Chondrocyte (in vitro differentiated cells): Measurements from ENCODE around the gene GNAQ. TPM values are rescaled to one million over a fixed set of nuclear protein-coding genes. Genes with fewer than 3 reads are reported as not detected.
A peak's percentile ranks its signal among the peaks of the same experiment; 100 is the strongest.

Experiments
- DNase-seq: peaks from one replicate; pipeline ENCODE4 v3.0.0; 2021; ENCODE audit warnings: mixed read lengths, low spot score
- H3K27ac Mint-ChIP-seq: one replicate; pipeline ENCODE4 v1.8.0; 2021; ENCODE audit warnings: mild to moderate bottlenecking, moderate library complexity, mixed read lengths; ENCODE audit not compliant: unreplicated experiment
- H3K27me3 Mint-ChIP-seq: 2 replicates; pipeline ENCODE4 v1.8.0; 2021; ENCODE audit warnings: low read depth, mixed read lengths
- H3K36me3 Mint-ChIP-seq: 2 replicates; pipeline ENCODE4 v1.8.0; 2021; ENCODE audit warnings: low read depth, mixed read lengths
- H3K4me1 Mint-ChIP-seq: 2 replicates; pipeline ENCODE4 v1.8.0; 2021; ENCODE audit warnings: low read depth, mild to moderate bottlenecking, mixed read lengths
- H3K4me3 Mint-ChIP-seq: one replicate; pipeline ENCODE4 v1.8.0; 2021; ENCODE audit warnings: mild to moderate bottlenecking, moderate library complexity, mixed read lengths; ENCODE audit not compliant: unreplicated experiment
- H3K9me3 Mint-ChIP-seq: 2 replicates; pipeline ENCODE4 v1.8.0; 2021; ENCODE audit warnings: low read depth, mixed read lengths
- total RNA-seq: library from RNA; stranded (reverse); gene quantifications from 3 replicates; pipeline ENCODE4 v1.2.1, GENCODE V29; 2021
- TF ChIP-seq, protein P1 (sequence below): fragments of 200-600 bp; sonication (generic); IDR thresholded peaks from 2 replicates; pipeline ENCODE4 v1.5.0; 2021; ENCODE audit warnings: antibody characterized with exemption, mild to moderate bottlenecking, moderate library complexity

The GNAQ gene
- total RNA-seq, 1 donor from 2014 or later = 87.0 TPM

DNA sequence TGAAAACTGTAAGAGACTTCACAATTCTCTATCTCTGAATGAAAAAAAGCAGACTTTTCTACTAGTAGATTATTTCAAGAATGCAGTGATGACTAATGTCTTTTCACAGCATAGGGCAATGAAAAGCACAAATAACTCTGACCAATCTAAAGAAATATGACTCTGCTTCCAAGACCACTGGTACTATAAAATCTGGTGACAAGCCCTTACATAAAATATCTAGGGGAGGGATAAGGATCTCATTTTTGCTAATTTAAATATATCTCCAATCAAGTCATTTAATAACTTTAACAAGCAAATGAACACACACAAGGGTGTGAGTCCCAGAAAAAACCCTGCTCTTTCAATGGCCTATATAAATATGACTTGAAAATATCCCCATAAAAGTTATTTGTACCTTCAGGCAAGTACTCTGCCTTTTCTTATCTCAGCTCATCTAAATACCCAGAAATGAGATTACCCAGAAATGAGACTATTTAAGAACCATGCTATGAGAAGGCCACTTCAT lies 105.2 kb downstream of the GNAQ start:
- TF ChIP-seq, protein P1, sequence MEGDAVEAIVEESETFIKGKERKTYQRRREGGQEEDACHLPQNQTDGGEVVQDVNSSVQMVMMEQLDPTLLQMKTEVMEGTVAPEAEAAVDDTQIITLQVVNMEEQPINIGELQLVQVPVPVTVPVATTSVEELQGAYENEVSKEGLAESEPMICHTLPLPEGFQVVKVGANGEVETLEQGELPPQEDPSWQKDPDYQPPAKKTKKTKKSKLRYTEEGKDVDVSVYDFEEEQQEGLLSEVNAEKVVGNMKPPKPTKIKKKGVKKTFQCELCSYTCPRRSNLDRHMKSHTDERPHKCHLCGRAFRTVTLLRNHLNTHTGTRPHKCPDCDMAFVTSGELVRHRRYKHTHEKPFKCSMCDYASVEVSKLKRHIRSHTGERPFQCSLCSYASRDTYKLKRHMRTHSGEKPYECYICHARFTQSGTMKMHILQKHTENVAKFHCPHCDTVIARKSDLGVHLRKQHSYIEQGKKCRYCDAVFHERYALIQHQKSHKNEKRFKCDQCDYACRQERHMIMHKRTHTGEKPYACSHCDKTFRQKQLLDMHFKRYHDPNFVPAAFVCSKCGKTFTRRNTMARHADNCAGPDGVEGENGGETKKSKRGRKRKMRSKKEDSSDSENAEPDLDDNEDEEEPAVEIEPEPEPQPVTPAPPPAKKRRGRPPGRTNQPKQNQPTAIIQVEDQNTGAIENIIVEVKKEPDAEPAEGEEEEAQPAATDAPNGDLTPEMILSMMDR = no peak
- Mint-ChIP-seq H3K27ac (peak overlapping the region; percentile 78), H3K9me3 (no peaks in the 10 kb centered on the region), H3K36me3 (peaks cover 1% of the 10 kb centered on the region), H3K4me3 (no peak overlapping the region), H3K27me3 (no peaks in the 10 kb centered on the region), H3K4me1 (peaks cover 52% of the 10 kb centered on the region)
- no peak for DNase-seq

DNA sequence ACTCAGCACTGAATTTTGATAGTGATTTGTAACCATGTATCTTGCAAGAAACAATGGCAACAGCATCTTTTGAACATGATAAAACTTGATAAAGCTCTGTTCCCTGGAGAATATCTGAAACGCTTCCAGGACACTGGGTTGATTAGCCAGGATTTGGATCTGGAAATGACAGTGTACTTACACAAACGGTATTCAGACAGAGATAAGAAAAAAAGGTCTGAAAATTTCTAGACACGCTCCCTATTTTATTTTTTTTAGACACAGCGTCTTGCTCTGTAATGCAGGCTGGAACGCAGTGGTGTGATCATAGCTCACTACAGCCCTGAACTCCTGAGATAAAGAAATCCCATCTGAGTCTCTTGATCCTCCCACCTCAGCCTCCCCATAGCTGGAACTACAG lies 109.0 kb downstream of the GNAQ start:
- no peak overlapping the region for H3K4me3 Mint-ChIP-seq
- H3K4me1 Mint-ChIP-seq = peaks cover 38% of the 10 kb centered on the region
- no peaks in the 10 kb centered on the region for H3K9me3 Mint-ChIP-seq
- no peaks in the 10 kb centered on the region for H3K27me3 Mint-ChIP-seq
- DNase-seq = no peak
- no peak overlapping the region for H3K27ac Mint-ChIP-seq
- TF ChIP-seq, protein P1 = no peak
- H3K36me3 Mint-ChIP-seq = peaks cover 14% of the 10 kb centered on the region

DNA sequence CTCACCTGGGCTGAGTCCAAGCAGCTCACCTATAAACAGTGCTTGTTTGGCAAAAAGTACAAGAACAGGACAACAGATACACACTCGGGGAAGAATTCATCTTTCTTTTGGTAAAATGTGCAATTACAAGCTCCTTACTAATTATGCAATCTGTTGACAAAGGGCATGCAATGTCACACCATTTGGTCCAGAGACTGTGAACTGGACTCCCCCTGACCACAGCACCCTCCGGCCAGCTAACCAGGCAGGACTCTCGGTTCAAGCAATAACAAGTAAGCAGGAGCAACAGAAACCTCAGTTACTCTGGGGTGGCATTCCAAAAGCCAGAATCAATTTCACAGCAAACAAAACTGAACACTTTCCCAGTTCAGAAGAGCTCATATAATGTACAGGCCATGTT lies 113.8 kb downstream of the GNAQ start:
- H3K27ac Mint-ChIP-seq = no peak overlapping the region
- no peak for DNase-seq
- H3K9me3 Mint-ChIP-seq = no peaks in the 10 kb centered on the region
- no peaks in the 10 kb centered on the region for H3K27me3 Mint-ChIP-seq
- TF ChIP-seq, protein P1 = no peak
- H3K4me1 Mint-ChIP-seq = peaks cover 39% of the 10 kb centered on the region
- peaks cover 14% of the 10 kb centered on the region for H3K36me3 Mint-ChIP-seq
- no peak overlapping the region for H3K4me3 Mint-ChIP-seq

DNA sequence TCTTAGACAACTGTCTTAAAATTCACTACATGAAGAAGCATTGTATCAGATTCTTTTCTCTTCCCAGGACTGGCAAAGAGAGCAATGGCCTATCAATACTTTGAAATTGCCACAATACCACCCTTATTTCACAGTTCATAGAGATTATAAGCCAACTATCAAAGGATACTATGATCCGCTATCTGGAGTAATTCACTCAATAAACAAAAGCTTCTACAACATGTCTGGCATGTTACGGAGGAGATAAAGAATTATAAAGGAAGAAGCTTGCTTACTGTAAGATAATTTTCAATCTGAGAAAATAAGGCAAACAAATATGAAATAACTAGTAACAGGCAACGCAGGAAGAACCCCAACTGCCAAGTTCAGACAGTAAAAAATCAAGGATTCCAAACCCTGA lies 114.8 kb downstream of the GNAQ start:
- Mint-ChIP-seq H3K9me3 (peaks cover 3% of the 10 kb centered on the region), H3K27ac (no peak overlapping the region), H3K27me3 (no peaks in the 10 kb centered on the region), H3K4me1 (peaks cover 49% of the 10 kb centered on the region), H3K36me3 (peaks cover 14% of the 10 kb centered on the region), H3K4me3 (no peak overlapping the region)
- TF ChIP-seq, protein P1 = no peak
- no peak for DNase-seq

DNA sequence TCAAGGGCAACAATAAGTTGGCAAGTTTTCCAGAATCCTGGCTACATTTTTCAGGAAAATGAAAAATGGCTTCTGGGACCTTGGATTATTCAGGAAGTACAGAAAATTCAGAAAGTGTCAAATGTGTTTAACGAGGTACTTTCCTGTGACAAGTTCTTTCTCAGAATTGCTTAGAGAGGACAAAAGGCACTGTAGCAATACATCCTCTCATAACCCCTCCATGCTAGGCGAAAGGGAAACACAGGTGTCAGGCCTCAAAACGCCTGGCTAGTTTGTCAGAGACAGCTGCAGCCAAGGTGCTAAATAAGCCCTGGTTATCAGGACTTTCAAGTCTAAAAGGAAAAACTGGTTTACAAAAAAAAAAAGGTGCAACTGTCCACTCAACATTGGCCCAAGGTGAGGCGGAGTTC lies 115.2 kb downstream of the GNAQ start:
- Mint-ChIP-seq H3K27ac (no peak overlapping the region), H3K4me3 (no peak overlapping the region), H3K36me3 (peaks cover 14% of the 10 kb centered on the region), H3K9me3 (peaks cover 3% of the 10 kb centered on the region), H3K27me3 (no peaks in the 10 kb centered on the region), H3K4me1 (peaks cover 53% of the 10 kb centered on the region)
- no peak for DNase-seq
- TF ChIP-seq, protein P1 = no peak
